Lung (tissue), 12 donors: ENCODE results near the gene FAM131C. TPM values are rescaled to one million over a fixed set of nuclear protein-coding genes. Genes with fewer than 3 reads are reported as not detected.
"Not testable (repeated sequence)": the region's sequence is repeated elsewhere in the genome, so short reads cannot be mapped to it uniquely, and the experiment has no call there.

ENCODE experiments used
- ATAC-seq: fragments of 200-7000 bp; cut with Tn5 transposase; one replicate; pipeline ENCODE4 v1.9.1; 2020; ENCODE audit warnings: moderate number of reproducible peaks; ENCODE audit not compliant: insufficient read depth, low FRiP score
- DNase-seq, 3 donors: peaks; one replicate each; pipeline ENCODE4 v3.0.0-alpha.2; 2013 to 2017
- H3K27ac ChIP-seq, 2 donors: one replicate each; pipeline ENCODE4 v1.5.1; 2013; ENCODE audit warnings: mild to moderate bottlenecking in 2 of 2, moderate library complexity in 2 of 2, control low read depth in 1 of 2, inconsistent platforms in 1 of 2, low read depth in 1 of 2, low read length in 1 of 2
- H3K27me3 ChIP-seq, 3 donors: one replicate each; pipeline ENCODE4 v1.5.1; 2013; ENCODE audit warnings: low read length in 2 of 3; ENCODE audit not compliant: control insufficient read depth in 3 of 3, insufficient read depth in 3 of 3
- H3K36me3 ChIP-seq, 4 donors: one replicate each; pipeline ENCODE4 v1.5.1; 2013; ENCODE audit warnings: low read length in 4 of 4, mild to moderate bottlenecking in 1 of 4, moderate library complexity in 1 of 4; ENCODE audit not compliant: control insufficient read depth in 4 of 4, insufficient read depth in 4 of 4
- H3K4me1 ChIP-seq, 5 donors: one replicate each; pipeline ENCODE4 v1.5.1; 2013; ENCODE audit warnings: low read length in 5 of 5, mild to moderate bottlenecking in 2 of 5, moderate library complexity in 1 of 5; ENCODE audit not compliant: control insufficient read depth in 5 of 5, insufficient read depth in 5 of 5
- H3K4me3 ChIP-seq: one replicate; pipeline ENCODE4 v1.5.1; 2013; ENCODE audit warnings: mild to moderate bottlenecking, control low read depth, moderate library complexity
- H3K9ac ChIP-seq, 2 donors: one replicate each; pipeline ENCODE4 v1.5.1; 2013; ENCODE audit warnings: low read length in 2 of 2, control low read depth in 1 of 2; ENCODE audit not compliant: insufficient read depth in 1 of 2
- H3K9me3 ChIP-seq, 4 donors: one replicate each; pipeline ENCODE4 v1.5.1; 2013; ENCODE audit warnings: low read length in 3 of 4, mild to moderate bottlenecking in 1 of 4, moderate library complexity in 1 of 4; ENCODE audit not compliant: control insufficient read depth in 4 of 4, insufficient read depth in 3 of 4
- WGBS, 2 donors: extraction: QIAGEN DNeasy Blood & Tissue Kit; methylation state at CpG; one replicate each; pipeline ENCODE4 v1.1.7; 2013; 5-methylcytosine and 5-hydroxymethylcytosine counted together
- polyA plus RNA-seq, 2 donors: library from polyadenylated mRNA; stranded (reverse); fragments of 200-250 nt; gene quantifications; one replicate each; pipeline ENCODE4 v1.2.1, GENCODE V29; 2013
- total RNA-seq, 2 donors: library from RNA; depleted of rRNA in 1 of 2; stranded (reverse); fragments of >200 nt in 1 of 2; gene quantifications; one replicate each; pipeline ENCODE4 v1.2.1, GENCODE V29; 2014 to 2021
- TF ChIP-seq, protein P1 (sequence below): IDR thresholded peaks from 2 replicates; pipeline ENCODE4 v1.5.1; 2012; ENCODE audit warnings: mild to moderate bottlenecking; ENCODE audit errors: control extremely low read depth, extremely low read depth
- donor health status: control.
- donor health status: control.
- donor health status: Bipolar disorder and iron deficiency.
- donor health status: healthy.
- donor health status: DM: yes; HTN: yes; CAD: no.

The FAM131C gene
- total and polyA plus RNA-seq, 4 donors = not detected

DNA sequence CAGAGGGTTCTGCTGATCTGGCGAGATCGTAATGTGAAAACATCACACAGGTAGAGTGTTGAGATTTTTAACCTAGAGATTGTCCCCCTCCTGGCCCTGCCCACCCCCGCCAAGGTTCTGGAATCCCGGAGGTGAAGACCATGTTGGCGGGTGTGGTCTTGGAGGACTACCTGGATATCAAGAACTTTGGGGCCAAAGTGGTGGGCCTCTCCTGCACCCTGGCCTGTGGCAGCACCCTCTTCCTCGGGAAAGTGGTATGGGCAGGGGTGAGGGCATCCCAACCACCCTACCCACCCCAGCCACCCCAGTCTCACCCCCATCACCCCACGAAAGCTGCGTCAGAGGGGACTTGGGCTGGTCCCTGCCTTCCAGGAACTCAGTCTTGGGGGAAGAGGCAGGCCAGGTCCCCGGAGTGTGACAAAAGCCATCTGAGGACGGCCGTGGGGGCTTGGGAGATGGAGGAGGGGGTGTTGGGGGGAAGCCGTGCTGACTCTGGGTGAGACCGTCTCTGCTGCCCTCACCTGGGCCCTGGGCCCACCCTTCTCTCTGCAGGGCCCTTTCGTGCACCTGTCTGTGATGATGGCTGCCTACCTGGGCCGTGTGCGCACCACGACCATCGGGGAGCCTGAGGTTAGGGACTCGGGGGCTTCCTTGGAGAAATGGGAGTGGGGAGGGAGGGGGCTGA lies 25.5 kb downstream of the FAM131C start:
- TF ChIP-seq, protein P1, sequence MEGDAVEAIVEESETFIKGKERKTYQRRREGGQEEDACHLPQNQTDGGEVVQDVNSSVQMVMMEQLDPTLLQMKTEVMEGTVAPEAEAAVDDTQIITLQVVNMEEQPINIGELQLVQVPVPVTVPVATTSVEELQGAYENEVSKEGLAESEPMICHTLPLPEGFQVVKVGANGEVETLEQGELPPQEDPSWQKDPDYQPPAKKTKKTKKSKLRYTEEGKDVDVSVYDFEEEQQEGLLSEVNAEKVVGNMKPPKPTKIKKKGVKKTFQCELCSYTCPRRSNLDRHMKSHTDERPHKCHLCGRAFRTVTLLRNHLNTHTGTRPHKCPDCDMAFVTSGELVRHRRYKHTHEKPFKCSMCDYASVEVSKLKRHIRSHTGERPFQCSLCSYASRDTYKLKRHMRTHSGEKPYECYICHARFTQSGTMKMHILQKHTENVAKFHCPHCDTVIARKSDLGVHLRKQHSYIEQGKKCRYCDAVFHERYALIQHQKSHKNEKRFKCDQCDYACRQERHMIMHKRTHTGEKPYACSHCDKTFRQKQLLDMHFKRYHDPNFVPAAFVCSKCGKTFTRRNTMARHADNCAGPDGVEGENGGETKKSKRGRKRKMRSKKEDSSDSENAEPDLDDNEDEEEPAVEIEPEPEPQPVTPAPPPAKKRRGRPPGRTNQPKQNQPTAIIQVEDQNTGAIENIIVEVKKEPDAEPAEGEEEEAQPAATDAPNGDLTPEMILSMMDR = no peak
- Histone ChIP-seq H3K4me3 (no peak overlapping the region), H3K9ac (no peak overlapping the region), H3K4me1 (peaks cover 0 to 9% (median 2%) of the 10 kb centered on the region in 5 donors), H3K27me3 (no peaks in the 10 kb centered on the region), H3K9me3 (no peaks in the 10 kb centered on the region), H3K27ac (no peak overlapping the region), H3K36me3 (no peaks in the 10 kb centered on the region)
- no peak for DNase-seq
- ATAC-seq = no peak
- 71 to 74% methylated on average over 18 to 19 of the region's 19 CpGs for WGBS, 2 donors

DNA sequence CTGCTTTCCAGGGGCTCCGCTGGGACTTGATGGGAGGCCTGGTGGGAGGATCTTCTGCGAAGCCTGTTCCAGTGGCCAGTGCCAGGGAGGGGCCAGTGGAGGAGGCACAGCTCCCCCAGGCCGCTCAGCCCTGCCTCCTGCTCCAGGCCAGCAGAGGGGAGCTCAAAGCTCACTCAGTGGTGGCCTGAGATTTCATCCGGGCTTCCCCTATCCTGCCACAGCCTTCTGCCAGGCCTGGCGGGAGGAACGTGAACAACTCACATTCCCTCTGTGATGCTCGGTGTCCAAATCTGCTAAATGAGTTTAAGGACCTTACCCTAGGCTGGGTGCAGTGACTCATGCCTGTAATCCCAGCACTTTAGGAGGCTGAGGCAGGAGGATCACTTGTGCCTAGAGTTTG lies 26.6 kb downstream of the FAM131C start:
- Histone ChIP-seq H3K27me3 (no peaks in the 10 kb centered on the region), H3K36me3 (no peaks in the 10 kb centered on the region), H3K9me3 (no peaks in the 10 kb centered on the region), H3K27ac (no peak overlapping the region), H3K9ac (no peak overlapping the region), H3K4me1 (peaks cover 0 to 9% (median 2%) of the 10 kb centered on the region in 5 donors), H3K4me3 (no peak overlapping the region)
- ATAC-seq (no peak), DNase-seq (no peak)
- WGBS, 2 donors = 82% methylated on average over 7 of the region's 7 CpGs
- TF ChIP-seq, protein P1 = no peak

DNA sequence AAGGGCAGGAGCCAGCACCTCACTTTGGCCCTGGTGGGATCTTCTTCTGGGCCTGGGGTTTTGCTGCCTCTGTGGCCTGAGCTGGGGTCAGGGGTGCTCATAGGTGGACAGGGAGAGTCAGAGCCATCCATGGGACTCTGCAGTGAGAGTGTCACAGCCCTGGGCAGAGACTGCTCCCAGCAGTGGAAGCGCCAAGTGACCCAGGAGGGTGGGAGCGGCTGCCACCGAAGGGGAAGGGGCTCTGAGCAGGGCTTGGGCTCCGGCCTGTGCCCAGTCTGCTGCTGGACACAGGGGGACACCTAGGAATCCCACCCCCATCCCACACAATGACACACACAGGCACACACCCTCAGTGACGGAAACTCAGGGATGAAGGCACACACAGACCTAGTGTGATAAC lies 29.5 kb downstream of the FAM131C start:
- Histone ChIP-seq H3K9ac (no peak overlapping the region), H3K36me3 (no peaks in the 10 kb centered on the region), H3K4me1 (peaks cover 0 to 9% (median 2%) of the 10 kb centered on the region in 5 donors), H3K4me3 (no peak overlapping the region), H3K9me3 (no peaks in the 10 kb centered on the region), H3K27me3 (no peaks in the 10 kb centered on the region), H3K27ac (no peak overlapping the region)
- WGBS, 2 donors = 93 to 97% methylated on average over 5 of the region's 5 CpGs
- no peak for ATAC-seq
- DNase-seq = no peak
- TF ChIP-seq, protein P1 = no peak

DNA sequence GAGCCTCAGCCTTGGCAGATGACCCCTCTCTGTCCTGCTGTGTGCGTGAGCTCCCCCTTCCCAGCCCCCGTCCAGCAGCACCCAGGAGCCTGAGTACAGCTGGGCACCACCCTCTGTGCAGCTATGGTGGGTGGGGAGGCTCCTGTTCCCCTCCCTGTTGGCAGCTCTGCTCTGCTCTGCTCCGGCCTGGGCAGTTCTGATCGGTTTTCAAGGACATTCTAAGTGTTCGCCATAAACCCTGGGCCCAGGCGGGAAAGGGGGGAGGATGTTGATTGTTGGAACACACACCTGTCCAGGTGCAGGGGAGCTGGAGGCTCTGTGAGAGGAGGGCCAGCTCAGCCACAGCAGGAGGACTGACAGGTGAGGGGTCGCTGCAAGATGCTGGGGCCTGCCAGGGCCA lies 29.9 kb downstream of the FAM131C start, which contains the start of gene CLCNKB:
CLCNKB (plus strand) TSS at position 262 of the 400 bp plus-strand sequence. CDS start 711 bp downstream, outside the sequence.
- no peak within 1 kb of the TSS for H3K4me3 ChIP-seq
- H3K27ac ChIP-seq = no peak within 1 kb of the TSS
- WGBS, 2 donors = 76 to 81% methylated on average over 7 of the region's 7 CpGs
- TF ChIP-seq, protein P1 = no peak
- no peaks in the 10 kb centered on the region for H3K9me3 ChIP-seq
- no peaks in the 10 kb centered on the region for H3K27me3 ChIP-seq
- DNase-seq (peak in 1 of 3 donors; percentile 44), ATAC-seq (no peak)
- H3K9ac ChIP-seq = no peak within 1 kb of the TSS
- peaks cover 0 to 5% (median 0%) of the 10 kb centered on the region in 5 donors for H3K4me1 ChIP-seq
- no peaks in the 10 kb centered on the region for H3K36me3 ChIP-seq

DNA sequence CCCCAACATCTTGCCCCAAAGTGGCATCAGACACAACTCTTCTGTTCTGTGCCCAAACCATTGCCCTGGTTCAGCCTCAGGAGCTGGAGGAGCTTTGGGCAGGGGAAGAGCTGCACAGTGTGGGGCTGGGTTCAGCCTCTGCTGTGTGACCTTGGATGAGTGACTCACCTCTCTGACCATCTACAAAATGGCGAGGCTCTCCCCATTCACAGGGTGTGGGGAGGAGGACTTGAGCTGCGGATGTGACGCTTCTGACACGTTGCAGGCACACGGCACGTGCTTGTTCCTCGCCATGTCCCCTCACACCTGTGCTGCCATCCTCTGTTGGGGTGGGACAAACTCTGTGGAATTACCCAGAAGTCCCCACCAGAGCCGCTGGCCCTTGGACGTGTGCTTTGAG lies 30.8 kb downstream of the FAM131C start:
- 84 to 85% methylated on average over 9 of the region's 9 CpGs for WGBS, 2 donors
- H3K9me3 ChIP-seq, H3K9ac ChIP-seq, H3K36me3 ChIP-seq, DNase-seq, ATAC-seq, H3K4me3 ChIP-seq, H3K4me1 ChIP-seq, H3K27ac ChIP-seq, H3K27me3 ChIP-seq: not testable (repeated sequence)
